ENCODE results near the gene PDRG1.
"Not testable (repeated sequence)": the region's sequence is repeated elsewhere in the genome, so short reads cannot be mapped to it uniquely, and the experiment has no call there.

The PDRG1 gene

DNA sequence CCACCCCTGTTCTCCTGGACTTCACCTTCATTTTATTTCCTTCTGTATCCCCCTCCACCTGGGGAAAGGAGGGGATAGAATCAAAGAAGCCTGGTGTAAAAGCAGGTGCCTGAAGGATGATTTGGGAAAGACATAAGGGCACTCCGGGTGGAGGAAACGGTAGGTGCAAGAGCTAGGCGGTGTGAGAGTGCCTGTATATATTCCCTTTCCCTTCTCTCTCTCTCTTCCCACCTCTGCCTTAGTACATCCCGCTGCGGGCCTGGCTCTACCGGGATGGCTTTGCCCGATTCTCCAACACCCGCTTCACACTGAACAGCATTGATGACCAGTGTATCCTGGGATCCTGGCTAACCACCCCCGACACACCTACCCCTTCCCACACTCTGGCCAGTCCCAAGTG lies 26.2 kb downstream of the PDRG1 start:
- no peak for DNase-seq

DNA sequence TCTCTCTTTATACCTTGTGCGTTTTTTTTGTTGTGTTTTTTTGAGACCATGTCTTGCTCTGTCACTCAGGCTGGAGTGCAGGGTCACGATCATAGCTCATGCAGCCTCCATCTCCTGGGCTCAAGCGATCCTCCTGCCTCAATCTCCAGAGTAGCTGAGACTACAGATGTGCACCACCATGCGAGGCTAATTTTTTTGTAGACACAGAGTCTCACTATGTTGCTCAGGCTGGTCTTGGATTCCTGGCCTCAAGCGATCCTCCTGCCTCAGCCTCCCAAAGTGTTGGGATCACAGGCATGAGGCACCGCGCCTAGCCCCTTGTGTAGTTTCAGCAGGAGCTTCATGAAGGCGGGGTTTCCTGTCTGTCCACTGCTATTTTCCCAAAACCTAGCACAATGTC lies 27.3 kb downstream of the PDRG1 start:
- DNase-seq: no peak

DNA sequence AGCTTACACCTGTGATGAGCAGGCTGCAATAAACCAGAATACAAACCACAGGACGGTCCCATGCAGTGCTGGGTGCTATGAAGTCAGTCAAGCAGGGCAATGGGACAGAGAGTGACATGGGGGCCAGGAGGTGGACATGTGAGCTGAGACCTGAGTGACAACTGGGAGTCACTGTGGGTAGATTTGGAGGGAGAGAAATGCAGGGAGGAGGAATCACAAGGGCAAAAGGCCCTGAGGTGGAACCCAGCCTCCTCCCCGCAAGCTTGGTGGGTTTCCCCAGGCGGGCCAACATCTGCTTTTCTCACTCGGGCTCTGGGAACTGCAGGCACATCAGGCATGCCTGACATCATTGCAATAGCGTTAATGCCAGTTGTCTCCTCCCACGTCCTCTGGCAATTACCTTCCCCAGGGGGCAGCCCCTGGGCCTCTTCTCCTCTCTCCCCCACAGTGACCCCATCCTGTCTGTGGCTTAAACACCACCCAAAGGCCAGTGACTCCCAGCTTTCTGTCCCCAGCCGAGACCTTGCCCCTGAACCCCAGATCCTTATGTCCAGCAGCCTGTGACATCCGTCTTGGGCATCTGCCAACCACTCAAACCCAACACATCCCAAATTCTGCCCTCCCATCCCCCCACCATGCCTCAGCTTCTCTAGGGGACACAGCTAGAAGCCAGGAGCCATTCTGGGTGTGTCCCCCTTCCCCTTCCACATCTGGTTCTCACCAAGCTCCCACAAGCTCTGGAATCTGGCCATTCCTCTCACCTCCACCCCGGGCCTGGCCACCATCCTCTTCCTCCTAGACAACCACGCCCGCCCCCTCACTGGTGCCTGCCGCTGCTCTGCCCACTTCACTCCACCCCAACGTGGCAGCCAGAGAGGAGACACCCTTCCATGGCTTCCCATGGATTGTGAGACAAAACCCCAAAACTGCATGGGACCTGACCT lies 28.2 kb downstream of the PDRG1 start:
- no peak for DNase-seq

DNA sequence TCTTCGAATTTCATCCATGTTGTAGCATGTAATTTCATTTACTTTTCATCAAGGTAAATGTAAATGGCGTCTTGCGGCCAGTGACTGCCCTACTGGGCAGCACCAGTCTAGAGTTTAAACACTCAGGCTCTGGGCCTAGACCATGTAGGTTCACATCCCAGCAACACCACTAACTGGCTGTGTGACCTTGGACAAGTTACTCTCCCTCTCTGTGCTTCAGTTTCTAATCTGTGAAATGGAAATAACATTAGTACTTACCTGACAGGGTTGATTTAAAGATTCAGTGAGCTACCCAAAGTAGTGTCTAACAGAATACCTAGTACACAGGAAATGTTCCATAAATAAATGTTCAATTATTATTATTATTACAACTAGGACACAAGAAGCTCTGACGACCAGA lies 29.3 kb downstream of the PDRG1 start:
- no peak for DNase-seq

DNA sequence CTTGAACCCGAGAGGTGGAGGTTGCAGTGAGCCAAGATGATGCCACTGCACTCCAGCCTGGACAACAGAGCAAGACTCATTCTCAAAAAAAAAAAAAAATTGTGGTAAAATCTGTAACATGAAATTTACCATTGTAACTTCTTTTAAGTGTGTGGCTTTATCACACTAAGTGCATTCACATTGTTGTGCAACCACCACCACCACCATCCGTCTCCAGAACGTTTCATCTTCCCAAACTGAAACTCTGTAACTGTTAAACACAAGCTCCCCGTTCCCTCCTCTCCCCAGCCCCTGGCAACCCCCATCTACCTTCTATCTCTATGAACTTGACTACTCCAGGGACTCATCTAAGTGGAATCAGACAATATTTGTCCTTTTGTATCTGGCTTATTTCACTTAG lies 29.7 kb downstream of the PDRG1 start:
- no peak for DNase-seq

DNA sequence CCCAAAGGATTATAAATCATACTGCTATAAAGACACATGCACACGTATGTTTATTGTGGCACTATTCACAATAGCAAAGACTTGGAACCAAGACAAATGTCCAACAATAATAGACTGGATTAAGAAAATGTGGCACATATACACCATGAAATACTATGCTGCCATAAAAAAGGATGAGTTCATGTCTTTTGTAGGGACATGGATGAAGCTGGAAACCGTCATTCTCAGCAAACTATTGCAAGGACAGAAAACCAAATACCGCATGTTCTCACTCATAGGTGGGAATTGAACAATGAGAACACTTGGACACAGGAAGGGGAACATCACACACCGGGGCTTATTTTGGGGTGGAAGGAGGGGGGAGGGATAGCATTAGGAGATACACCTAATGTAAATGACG lies 30.4 kb downstream of the PDRG1 start:
- DNase-seq: not testable (repeated sequence)

DNA sequence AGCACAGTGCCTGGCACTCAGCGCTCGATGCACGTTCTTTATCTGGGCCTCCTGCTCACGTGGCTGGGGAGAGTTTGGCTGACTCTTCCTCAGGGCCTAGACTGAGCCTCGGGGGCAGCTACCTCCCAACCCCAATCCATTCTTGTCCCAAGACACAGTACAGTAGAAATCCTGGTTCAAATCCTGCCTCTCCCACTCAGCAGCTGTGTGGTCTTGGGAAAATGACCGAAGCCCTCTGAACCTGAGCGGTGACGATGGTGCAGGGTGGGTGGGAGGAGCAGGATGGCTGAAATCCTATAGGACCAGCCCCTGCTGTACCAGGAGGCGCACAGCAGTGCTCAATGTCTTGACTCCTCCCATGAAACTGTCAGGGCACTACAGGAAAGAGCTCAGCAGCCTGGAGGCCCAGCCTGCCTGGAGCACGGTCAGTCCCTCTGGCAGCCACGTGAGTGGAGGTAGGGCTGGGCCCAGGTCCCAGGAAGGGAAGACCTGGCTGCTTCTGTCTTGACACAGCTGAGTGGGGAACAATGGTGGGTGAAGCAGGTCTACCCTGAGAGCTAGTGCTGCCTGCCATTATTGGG lies 31.5 kb downstream of the PDRG1 start:
- DNase-seq: no peak

DNA sequence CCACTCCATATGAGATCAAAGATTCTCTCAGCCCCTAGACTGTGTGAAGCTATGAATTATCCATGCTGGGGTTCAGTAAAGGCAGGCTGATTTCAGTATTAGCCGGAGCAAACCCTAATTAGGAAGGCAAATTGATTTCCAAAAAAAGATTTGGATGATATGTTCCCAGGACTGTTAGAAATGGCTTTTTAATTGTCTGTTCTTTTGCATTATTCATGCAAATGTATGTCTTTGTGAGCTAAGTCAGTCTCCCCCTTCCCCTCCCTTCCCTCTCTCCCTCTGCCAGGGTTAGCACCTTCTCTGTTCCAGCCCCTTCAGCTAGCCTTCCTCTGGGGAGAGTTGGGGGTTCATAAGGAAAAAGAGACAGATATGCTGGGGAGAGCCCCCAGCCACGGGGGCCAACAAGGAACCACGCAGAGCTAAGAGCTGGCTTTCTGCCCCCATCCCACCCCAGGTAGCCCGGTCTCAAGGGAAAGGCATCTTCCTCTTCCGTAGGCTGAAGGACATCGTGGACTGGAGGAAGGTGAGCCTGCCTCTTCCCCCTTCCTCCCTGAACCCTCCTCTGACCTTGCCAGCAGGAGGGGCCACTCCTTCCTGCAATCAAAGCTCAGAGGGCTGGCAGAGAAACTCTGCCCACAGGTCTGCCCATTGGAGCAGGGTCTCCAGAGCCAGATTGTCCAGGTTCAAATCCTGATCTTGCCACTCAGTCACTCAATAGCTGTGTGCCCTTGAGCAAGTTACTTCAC lies 32.3 kb downstream of the PDRG1 start:
- DNase-seq: no peak

DNA sequence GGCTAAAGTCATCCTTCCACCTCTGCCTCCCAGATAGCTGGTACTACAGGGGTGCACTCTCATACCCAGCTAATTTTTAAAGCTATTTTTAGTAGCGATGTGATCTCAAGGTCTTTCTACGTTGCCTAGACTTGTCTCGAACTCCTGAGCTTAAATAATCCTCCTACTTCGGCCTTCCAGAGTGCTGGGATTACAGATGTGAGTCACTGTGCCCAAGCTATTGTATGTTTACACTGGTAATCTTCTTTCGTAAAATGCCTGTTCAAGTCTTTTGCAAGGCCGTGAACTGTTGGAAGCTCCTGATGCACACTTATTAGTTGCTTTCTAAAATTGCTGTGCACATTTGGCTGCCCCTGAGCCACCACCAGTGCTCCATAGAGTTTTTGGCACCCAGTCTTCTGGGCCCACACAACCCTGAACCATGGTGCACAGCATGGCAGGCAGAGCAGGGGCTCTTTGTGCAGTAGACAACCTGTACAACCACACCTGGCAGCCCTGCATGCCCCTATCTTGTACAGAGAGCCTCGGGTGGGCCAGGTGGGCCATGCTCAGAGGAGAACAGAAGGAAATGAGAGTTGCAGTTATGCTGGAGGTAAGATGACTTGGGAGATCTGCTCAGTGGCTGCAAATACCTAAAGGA lies 33.3 kb downstream of the PDRG1 start:
- no peak for DNase-seq

DNA sequence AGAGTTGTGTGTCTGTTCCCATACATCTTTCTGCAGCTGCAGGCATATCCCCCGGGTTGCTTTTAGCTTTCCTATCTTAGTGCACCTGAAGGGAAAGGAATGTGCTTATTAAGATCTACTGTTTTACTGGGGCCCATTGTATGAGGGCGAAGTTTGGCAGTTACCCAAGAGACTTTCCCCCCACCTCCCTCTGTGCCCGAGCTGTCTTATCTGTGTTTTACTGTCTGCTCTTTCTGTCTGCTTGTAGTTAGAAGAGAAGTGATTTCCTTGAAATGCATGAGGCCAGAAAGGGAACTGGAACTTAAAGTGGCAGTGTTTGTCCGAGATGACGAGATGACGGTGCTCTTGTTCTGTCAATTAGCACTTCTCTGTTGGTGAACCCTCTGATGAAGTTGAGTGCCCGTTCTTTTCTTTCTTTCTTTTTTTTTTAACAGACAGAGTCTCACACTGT lies 33.9 kb downstream of the PDRG1 start:
- DNase-seq: not testable (repeated sequence)

DNA sequence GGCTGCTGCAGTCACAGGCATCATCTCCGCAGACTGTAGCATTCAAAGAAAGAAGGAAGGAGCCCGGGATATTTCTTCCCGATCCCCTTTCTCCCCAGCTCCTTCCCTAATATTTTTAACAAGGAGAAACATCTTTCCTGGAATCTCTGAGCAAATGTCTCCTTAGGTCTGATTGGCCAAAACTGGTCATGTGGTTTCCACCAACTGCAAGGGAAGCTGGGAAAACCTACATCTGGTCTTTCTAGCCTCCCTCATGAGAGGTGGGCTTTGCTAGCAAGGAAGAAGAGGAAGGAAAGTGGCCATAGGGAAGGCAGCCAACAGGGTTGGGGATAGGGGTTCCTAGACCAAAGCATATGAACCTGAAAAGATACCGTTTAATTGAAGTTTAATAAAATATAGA lies 35.1 kb downstream of the PDRG1 start:
- DNase-seq: no peak

DNA sequence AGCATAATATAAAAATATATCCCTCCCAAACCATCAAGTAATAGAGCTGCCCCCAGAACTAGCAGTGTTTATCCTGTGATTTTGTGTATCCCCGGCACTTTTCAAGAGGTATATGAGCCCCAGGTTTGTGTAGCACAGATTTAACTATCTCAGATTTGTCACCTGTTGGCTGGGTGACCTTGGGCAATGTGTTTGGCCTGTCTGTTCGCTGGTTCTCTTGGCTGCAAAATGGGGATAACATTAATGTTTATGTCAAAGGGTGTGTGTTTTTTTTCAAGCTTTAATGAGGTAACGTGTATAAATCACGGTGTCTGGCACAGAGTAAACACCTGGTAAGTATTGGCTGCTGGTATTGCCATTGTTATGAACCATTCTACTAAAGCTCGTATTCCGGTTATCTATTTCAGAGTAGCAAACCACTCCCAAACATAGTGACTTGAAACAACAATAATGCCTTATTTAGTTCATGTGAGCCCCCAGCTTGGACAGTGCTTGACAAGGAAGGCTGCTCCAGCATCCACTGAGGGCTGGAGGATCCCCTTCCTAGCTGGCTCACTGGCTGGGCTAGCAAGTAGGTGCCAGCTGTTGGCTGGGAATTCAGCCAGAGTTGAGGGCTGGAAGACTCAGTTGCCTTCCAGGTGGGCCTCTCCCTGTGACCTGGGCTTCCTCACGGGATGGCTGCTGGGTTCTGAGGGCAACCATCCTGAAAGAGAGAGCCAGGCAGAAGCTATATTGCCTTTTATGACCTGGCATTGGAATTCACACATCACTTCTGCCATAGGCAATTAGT lies 36.2 kb downstream of the PDRG1 start:
- no peak for DNase-seq

DNA sequence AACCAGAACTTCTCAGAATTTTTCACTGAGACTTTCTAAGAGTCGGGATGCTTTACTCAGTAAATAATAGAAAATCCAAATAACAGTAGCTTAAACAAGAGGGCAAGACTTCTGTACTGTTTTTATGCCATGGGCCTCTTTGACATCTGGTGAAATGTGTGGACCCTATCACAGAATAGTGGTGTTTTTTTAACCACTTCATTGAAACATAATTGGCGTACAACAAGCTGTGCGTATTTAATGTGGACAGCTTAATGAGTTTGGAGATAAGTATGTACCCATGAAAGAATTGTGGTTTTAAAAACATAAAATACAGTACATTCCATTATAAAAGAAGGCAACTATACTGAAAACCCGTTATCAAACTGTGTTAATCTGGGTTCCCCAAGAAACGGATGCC lies 37.7 kb downstream of the PDRG1 start:
- no peak for DNase-seq

DNA sequence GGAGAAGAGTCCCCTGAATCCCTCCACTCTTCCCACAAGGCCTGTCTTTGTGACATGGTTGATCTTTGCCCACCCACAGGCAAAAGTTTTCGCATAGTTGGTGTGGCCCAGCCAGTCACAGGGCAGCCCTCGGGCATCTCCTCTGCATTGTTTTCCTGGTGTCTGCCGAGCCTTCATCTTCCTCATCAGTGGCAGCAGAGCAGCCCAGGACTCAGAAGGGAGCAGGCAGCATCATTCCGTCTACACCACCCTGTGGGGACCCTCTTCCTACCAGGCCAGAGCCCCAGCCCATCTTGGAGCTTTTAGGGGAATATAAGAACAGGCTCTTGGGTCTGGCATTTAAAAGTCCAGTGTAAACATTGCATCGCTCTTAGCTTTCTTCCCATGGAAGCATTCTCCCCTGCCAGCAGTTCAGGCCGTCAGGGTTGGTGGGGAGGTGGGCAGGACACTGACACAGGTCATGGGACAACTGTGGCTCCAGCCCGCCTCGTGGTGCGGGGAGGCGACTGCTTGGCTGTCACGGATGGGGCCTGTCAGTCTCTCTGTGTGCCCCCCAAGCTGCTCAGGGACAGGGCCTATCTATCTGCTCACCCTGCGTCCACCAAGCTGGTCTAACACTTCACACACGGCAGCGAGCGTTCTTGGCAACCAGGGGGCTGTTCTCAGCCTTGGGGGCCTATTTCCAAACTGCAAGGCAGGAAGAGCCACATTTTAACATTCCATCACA lies 38.3 kb downstream of the PDRG1 start:
- no peak for DNase-seq

DNA sequence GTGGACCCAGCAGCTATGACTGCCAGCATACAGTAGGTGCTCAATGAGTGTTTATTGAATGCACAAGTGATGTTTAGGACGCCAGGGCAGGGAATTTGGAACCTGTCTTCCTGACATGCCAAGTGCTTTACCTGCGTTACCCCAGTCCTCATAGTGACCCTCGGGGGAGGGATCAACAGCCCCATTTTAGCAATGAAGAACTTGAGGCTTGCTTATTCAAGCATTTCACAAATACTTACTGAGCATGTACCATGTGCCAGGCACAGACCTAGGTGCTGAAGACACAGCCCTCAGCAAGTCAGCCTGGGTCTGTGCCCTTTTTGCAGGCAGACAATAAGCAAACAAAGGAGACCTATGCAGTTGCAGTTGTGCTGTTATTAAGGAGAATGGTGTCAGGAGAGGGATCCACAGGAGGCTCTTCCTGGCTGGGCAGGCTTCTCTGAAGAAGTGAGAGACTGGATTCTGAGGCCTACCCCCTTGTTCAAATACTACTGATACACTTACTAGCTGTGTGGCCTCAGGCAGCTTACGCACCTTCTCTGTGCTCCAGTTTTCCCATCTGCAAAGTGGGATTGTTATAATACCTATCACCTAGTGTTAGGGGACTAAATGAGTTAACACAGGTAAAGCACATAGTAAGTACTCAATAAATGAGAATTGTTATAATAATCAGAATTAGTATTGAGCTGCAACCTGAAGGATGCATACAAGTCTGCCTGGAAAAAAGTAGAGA lies 41.6 kb downstream of the PDRG1 start:
- DNase-seq: no peak

DNA sequence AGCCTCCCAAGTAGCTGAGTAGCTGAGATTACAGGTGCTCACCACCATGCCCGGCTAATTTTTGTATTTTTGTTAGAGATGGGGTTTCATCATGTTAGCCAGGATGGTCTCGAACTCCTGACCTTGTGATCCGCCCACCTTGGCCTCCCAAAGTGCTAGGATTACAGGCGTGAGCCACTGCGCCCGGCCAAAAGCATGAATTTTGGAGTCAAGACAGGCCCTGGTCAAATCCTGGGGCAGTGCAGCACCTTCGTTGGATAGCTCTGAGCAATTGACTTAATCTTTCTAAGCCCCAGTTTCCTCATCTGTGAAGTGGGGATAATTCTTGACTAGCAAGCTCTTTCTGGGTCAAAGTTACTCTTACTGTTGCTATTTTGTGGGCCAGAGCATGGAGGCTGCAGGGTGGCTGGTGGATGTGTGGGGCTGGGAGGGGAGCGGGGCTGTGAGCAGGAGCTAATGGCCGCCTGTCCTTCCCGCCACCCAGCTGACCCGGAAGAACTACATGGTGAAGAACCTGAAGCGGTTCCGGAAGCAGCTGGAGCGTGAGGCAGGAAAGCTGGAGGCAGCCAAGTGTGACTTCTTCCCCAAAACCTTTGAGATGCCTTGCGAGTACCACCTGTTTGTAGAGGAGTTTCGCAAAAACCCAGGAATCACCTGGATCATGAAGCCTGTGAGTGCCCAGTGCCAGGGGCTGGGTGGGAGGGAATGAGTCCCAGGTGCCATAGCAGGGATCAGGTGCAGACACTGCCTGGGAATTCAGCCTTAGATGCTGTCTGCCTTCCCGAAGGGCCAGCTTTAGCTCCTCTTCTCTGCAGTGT lies 42.4 kb downstream of the PDRG1 start:
- no peak for DNase-seq

DNA sequence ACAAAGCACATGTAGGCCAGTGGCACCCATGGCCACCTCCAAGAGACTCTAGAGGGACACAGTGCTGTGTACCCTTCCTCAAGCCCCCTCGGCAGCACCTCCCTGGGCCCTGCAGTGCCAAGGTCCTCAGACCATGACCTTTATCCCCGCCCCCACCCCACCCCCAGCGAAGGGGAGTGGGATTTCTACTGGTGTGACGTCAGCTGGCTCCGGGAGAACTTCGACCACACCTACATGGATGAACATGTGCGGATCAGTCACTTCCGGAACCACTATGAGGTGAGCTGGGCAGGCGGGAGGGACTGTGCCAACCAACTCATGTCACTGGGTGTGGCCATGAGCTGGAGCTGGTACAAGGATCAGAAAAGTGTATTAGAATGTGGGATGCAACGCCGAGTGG lies 43.4 kb downstream of the PDRG1 start:
- DNase-seq: no peak

DNA sequence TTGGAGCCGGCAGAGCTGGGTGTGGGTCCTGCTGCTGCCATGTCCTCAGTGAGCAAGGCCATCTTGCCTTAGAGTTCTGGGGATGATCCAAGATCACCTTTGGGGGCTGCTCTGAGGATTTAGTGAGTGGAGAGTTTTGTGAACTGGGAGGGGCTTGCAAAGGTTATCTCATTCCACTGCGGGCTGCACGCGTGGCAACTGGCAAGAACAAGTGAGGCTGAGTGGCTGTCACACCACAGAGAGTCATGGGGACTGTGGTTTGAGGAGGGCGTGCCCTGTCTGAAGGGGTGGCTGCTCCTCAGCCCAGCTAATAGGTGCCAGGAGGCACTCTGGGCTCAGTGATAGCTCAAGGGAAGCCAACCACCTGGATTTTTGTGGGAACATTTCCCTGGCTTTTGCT lies 43.8 kb downstream of the PDRG1 start:
- DNase-seq: no peak

DNA sequence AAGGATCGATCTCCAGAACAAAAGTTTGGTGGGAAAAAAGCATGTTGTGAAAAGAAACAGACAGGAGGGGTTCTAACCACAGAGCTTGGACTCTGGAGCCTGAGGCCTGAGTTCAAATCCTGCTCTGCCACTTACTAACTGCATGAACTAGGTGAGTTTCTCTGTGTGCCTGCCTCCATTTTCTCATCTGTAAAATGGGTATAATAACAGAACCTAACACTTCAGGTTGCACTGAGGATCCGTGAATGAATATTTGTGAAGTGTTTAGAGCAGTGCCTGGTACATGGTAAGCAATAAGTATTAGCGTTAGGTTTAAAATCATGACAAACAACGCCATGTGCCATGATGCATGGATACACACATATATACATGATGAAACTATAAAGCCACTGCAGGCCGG lies 44.8 kb downstream of the PDRG1 start:
- no peak for DNase-seq

DNA sequence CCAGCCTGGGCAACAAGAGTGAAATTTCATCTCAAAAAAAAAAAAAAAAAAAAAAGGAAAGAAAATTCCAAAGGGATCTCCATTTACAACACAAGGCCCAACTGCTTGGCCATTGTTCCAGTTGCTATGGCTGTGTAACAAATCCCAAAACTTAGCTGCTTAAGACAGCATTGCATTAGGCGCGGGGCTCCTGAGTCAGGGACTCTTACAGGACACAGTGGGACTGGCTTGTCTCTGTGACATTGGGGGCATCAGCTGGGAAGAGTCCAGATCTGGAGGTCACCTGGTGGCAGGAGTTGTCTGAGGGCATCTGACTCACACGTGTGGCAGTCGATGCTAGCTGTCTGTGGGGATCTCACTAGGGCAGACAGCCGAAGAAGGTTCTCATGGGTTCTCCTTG lies 45.8 kb downstream of the PDRG1 start:
- no peak for DNase-seq
